ENCODE measurements around the gene PCID2. TPM values are rescaled to one million over a fixed set of nuclear protein-coding genes. Genes with fewer than 3 reads are reported as not detected.
A peak's percentile ranks its signal among the peaks of the same experiment; 100 is the strongest.

PCID2 gene
- total RNA-seq, 1 donor from 2014 or later: 59.7 TPM

- TF ChIP-seq CTCF (conservative IDR thresholded peaks at IDR 0.05): no peak
- Mint-ChIP-seq H3K36me3 (peaks cover 36% of the 10 kb centered on the region), H3K27ac (no peak overlapping the region), H3K4me3 (no peak overlapping the region), H3K4me1 (ENCODE audit: unreplicated experiment) (no peaks in the 10 kb centered on the region), H3K9me3 (no peaks in the 10 kb centered on the region), H3K27me3 (no peaks in the 10 kb centered on the region)
- DNase-seq (ENCODE audit: extremely low spot score, unreplicated experiment): no peak
Measured at GRCh38 chr13:113186061-113186900, 22.2 kb downstream of the PCID2 start.

GRCh38 chr13:113184568-113185440, 23.7 kb downstream of the PCID2 start:
- no peak for TF ChIP-seq CTCF (conservative IDR thresholded peaks at IDR 0.05)
- H3K4me1 Mint-ChIP-seq (ENCODE audit: unreplicated experiment): no peaks in the 10 kb centered on the region
- no peak overlapping the region for H3K27ac Mint-ChIP-seq
- H3K27me3 Mint-ChIP-seq: no peaks in the 10 kb centered on the region
- no peak for DNase-seq (ENCODE audit: extremely low spot score, unreplicated experiment)
- no peak overlapping the region for H3K4me3 Mint-ChIP-seq
- H3K9me3 Mint-ChIP-seq: no peaks in the 10 kb centered on the region
- peaks cover 40% of the 10 kb centered on the region for H3K36me3 Mint-ChIP-seq

- Mint-ChIP-seq H3K27ac (no peak overlapping the region), H3K36me3 (peaks cover 38% of the 10 kb centered on the region), H3K4me3 (no peak overlapping the region), H3K27me3 (no peaks in the 10 kb centered on the region), H3K9me3 (no peaks in the 10 kb centered on the region), H3K4me1 (ENCODE audit: unreplicated experiment) (no peaks in the 10 kb centered on the region)
- TF ChIP-seq CTCF (conservative IDR thresholded peaks at IDR 0.05): no peak
- no peak for DNase-seq (ENCODE audit: extremely low spot score, unreplicated experiment)
Measured at GRCh38 chr13:113183450-113184129, 24.9 kb downstream of the PCID2 start.

- Mint-ChIP-seq H3K4me3 (no peak overlapping the region), H3K27ac (no peak overlapping the region), H3K27me3 (no peaks in the 10 kb centered on the region), H3K4me1 (ENCODE audit: unreplicated experiment) (no peaks in the 10 kb centered on the region), H3K36me3 (peaks cover 29% of the 10 kb centered on the region), H3K9me3 (no peaks in the 10 kb centered on the region)
- no peak for TF ChIP-seq CTCF (conservative IDR thresholded peaks at IDR 0.05)
- no peak for DNase-seq (ENCODE audit: extremely low spot score, unreplicated experiment)
Measured at GRCh38 chr13:113182046-113182445, 26.4 kb downstream of the PCID2 start.

GRCh38 chr13:113179374-113180230, 28.9 kb downstream of the PCID2 start:
- Mint-ChIP-seq H3K4me1 (ENCODE audit: unreplicated experiment) (no peaks in the 10 kb centered on the region), H3K36me3 (peaks cover 41% of the 10 kb centered on the region), H3K9me3 (no peaks in the 10 kb centered on the region), H3K27me3 (no peaks in the 10 kb centered on the region), H3K4me3 (no peak overlapping the region), H3K27ac (peak overlapping the region; percentile 34)
- no peak for DNase-seq (ENCODE audit: extremely low spot score, unreplicated experiment)
- no peak for TF ChIP-seq CTCF (conservative IDR thresholded peaks at IDR 0.05)

Data from type B pancreatic cell (in vitro differentiated cells).